GM04504 (cell line): ENCODE data around the gene RNF43.
"Not testable (repeated sequence)": the region's sequence is repeated elsewhere in the genome, so short reads cannot be mapped to it uniquely, and the experiment has no call there.

Source experiments
- DNase-seq: peaks from one replicate; pipeline ENCODE4 v3.0.0-alpha.2; 2012; ENCODE audit warnings: low read depth

The RNF43 gene

GRCh38 chr17:58409432-58409831 lies 7.9 kb downstream of the RNF43 start:
- no peak for DNase-seq

- no peak for DNase-seq
These were observed 14.0 kb downstream of the RNF43 start for GRCh38 chr17:58403311-58403710.

GRCh38 chr17:58402679-58403078 lies 14.7 kb downstream of the RNF43 start:
- no peak for DNase-seq

- DNase-seq = no peak
These were observed 15.3 kb downstream of the RNF43 start for GRCh38 chr17:58402047-58402446.

GRCh38 chr17:58401287-58401686 lies 16.0 kb downstream of the RNF43 start:
- DNase-seq = no peak

- DNase-seq = no peak
These were observed 16.5 kb downstream of the RNF43 start for GRCh38 chr17:58400826-58401225.

- DNase-seq = no peak
These were observed 17.4 kb downstream of the RNF43 start for GRCh38 chr17:58399974-58400373.

- no peak for DNase-seq
These were observed 18.6 kb downstream of the RNF43 start for GRCh38 chr17:58398574-58399266.

- DNase-seq = not testable (repeated sequence)
These were observed 19.9 kb downstream of the RNF43 start for GRCh38 chr17:58397421-58397820.

GRCh38 chr17:58396173-58396572 lies 21.2 kb downstream of the RNF43 start:
- no peak for DNase-seq

GRCh38 chr17:58394534-58395223 lies 22.7 kb downstream of the RNF43 start:
- no peak for DNase-seq

GRCh38 chr17:58391302-58391984 lies 25.9 kb downstream of the RNF43 start:
- no peak for DNase-seq

- no peak for DNase-seq
These were observed 26.4 kb downstream of the RNF43 start for GRCh38 chr17:58390884-58391283.

GRCh38 chr17:58388302-58389190 lies 28.8 kb downstream of the RNF43 start:
- no peak for DNase-seq

- DNase-seq = no peak
These were observed 29.5 kb downstream of the RNF43 start for GRCh38 chr17:58387834-58388233.

- DNase-seq = no peak
These were observed 30.6 kb downstream of the RNF43 start for GRCh38 chr17:58386708-58387107.

- no peak for DNase-seq
These were observed 31.9 kb downstream of the RNF43 start for GRCh38 chr17:58385359-58385899.

GRCh38 chr17:58384897-58385296 lies 32.4 kb downstream of the RNF43 start:
- DNase-seq = no peak

- DNase-seq = no peak
These were observed 33.4 kb downstream of the RNF43 start for GRCh38 chr17:58383892-58384462.

GRCh38 chr17:58382872-58383242 lies 34.5 kb downstream of the RNF43 start:
- no peak for DNase-seq

- no peak for DNase-seq
These were observed 35.0 kb downstream of the RNF43 start for GRCh38 chr17:58382108-58382871.
